HL-60/S4 treated with phorbol 12-myristate 13-acetate at 8.2 ng/mL for 4 days and 3 days (cell line): ENCODE data around the gene ANXA10.
"Not testable (repeated sequence)": the region's sequence is repeated elsewhere in the genome, so short reads cannot be mapped to it uniquely, and the experiment has no call there.

ENCODE experiments used
- in situ Hi-C: fragments of 300-500 bp; cut with MboI; formaldehyde crosslinking; loops from 2 replicates; pipeline ENCODE4 v1.15.0; 2022; ENCODE audit warnings: low sequenced_read_pairs

ANXA10 gene

GRCh38 chr4:168118116-168118655, 25.8 kb downstream of the ANXA10 start:
- in situ Hi-C loops, result no loop called here

DNA sequence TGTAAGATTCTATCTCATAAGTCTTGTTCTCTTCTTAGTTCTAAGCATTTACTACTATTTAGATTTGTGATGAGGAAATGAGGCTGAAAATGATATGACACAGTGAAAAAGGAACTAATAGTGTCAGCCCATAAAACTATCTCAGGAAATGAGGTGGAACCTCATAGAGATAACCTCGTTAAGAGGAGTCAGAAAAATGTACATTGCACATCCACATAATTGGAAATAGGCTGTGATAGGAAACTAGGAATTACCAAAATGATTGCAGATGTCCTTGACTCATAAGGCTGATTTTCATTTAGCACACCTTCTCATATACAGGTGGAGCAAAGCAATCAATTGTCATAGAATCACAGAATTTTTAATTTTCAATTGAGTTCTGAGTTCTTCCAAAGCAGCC, 26.8 kb downstream of the ANXA10 start:
- in situ Hi-C loops, result no loop called here

DNA sequence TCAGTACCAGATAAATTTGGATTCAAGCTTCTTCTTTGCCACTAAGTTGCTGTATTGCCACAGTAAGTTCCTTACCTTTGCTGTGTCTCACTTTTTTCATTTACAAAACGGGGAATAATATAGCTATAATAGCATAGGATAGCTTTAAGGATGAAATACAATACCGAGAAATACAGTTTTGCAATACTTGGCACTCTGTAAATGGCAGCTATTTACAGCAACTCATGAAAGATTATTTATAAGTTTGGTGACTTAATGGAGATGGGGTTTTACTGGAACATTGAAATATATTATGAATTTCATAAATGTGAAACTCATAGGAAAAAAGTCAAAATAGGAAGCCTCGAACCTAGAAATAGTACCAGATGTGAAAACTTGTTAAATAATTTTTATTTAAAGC, 27.6 kb downstream of the ANXA10 start:
- in situ Hi-C loops, result no loop called here

- in situ Hi-C loops, result no loop called here
These were observed 28.5 kb downstream of the ANXA10 start for GRCh38 chr4:168120811-168121210.

GRCh38 chr4:168124008-168124641, 31.8 kb downstream of the ANXA10 start:
- in situ Hi-C loops, result no loop called here

- in situ Hi-C loops, result no loop called here
These were observed 34.6 kb downstream of the ANXA10 start for GRCh38 chr4:168126952-168127351.

GRCh38 chr4:168128601-168129000, 36.3 kb downstream of the ANXA10 start:
- in situ Hi-C loops, result no loop called here

GRCh38 chr4:168129046-168129772, 36.9 kb downstream of the ANXA10 start:
- in situ Hi-C loops, result no loop called here

DNA sequence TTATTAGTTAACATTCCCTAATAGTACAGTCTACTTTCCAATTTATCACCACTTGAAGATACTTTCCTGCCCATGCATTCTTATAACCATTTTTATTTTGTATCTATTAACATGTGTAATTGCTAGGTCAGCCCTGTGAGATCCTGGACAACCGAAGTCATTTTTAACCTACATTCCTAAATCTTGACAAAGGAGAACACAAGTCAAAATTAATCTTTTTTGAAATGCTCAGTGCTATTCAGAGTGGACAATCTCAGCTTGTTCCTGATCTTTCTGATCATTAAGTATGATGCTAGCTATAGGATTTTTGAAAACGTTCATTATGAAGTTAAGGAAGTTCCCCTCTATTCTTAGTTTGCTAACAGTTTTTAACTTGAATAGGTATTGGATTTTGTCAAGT, 37.5 kb downstream of the ANXA10 start:
- in situ Hi-C loops, result no loop called here

DNA sequence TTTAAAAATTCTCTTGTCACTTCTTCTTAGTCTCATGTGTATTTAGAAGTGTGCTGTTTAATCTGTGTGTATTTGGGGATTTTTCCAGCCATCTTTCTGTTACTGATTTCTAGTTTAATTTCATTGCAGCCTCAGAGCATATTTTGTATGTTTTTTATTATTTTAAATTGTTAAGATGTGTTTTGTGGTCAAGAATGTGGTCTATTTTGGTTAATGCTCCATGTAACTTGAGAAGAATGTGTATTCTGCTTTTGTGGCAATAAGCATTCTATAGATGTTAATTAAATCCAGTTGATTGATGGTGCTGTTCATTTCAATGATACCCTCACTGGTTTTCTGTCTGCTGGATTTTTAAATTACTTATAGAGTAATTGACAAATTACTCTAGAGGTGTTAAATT, 38.9 kb downstream of the ANXA10 start:
- in situ Hi-C loops, result no loop called here

DNA sequence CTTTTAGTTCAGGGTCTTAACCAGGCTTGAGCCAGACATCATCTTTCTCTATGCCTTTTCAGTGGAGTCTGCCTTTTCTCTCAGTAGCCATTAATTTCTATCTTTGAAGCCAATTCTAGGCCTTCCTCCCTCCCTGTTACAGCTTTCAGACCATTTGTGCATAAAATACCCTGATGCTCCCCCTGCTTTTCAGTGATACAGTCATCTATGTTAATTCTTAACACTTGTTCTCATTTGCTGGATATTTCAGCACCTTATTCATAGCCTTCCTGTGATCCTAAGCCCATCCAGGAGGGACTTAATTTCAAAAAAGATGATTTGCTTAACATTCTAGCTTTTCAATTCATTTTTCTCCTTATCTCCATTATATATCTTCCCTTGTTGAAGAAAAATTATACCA, 42.3 kb downstream of the ANXA10 start:
- in situ Hi-C loops, result no loop called here

DNA sequence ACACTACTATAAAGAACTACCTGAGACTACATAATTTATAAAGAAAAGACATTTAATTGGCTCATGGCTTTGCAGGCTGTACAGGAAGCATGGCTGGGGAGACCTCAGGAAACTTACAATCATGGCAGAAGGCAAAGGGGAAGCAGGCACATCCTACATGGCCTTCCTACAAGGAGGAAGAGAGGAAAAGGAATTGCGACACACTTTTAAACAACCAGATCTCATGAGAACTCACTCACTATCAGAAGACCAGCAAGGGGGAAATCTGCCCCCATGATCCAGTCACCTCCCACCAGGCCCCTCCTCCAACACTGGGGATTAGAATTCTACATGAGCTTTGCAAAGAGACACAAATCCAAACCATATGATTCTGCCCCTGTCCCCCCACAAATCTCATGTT, 43.5 kb downstream of the ANXA10 start:
- in situ Hi-C loops, result not testable (repeated sequence)

DNA sequence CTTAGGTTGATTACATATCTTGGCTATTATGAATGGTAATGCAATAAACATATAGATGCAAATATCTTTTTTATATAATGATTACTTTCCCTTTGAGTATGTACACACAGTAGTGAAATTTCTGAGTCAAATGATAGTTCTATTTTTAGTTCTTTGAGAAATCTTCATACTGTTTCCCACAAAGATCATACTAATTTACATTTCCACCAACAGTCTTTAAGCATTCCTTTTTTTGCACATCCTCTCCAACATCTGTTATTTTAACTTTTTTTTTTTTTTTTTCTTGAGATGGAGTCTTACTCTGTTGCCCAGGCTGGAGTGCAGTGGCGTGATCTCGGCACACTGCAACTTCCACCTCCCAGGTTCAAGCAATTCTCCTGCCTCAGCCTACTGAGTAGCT, 45.4 kb downstream of the ANXA10 start:
- in situ Hi-C loops, result not testable (repeated sequence)

DNA sequence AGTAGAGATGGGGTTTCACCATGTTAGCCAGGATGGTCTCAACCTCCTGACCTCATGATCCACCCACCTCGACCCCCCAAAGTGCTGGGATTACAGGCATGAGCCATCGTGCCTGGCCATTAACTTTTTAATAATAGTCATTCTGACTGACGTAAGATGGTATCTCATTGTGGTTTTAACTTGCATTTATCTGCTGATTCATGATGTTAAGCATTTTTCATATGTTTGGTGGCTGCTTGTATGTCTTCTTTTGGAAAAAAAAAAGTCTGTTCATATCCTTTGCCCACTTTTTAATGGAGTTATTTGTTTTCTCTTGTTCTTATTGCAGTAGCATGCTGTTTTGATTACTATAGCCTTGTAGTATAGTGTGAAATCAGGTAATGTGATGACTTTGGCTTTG, 45.8 kb downstream of the ANXA10 start:
- in situ Hi-C loops, result no loop called here

GRCh38 chr4:168139336-168139735, 47.0 kb downstream of the ANXA10 start:
- in situ Hi-C loops, result no loop called here

GRCh38 chr4:168141733-168142132, 49.4 kb downstream of the ANXA10 start:
- in situ Hi-C loops, result no loop called here

DNA sequence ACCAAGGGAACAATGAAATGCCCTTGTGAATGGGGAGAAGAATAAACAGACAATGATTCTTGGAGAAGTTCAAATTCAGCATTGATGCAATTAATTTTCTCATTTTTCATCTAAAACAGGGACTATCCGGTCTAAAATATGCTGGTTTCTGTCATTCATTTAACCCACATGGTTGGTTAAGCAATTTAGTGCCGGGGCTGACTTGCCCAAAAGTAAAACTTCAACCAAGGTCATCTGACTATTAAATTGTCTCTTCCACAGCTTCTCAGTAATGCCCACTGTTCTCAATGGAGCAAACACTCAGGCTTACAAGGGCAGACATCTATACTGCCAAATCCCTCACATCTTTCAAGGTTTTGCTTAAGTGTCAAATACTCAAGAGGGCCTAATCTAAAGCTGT, 51.3 kb downstream of the ANXA10 start:
- in situ Hi-C loops, result no loop called here

GRCh38 chr4:168150420-168151050, 58.2 kb downstream of the ANXA10 start:
- in situ Hi-C loops, result no loop called here

GRCh38 chr4:168151327-168151726, 59.0 kb downstream of the ANXA10 start:
- in situ Hi-C loops, result no loop called here

- in situ Hi-C loops, result no loop called here
These were observed 60.6 kb downstream of the ANXA10 start for GRCh38 chr4:168152837-168153500.
